Activated CD8-positive, alpha-beta T cell treated with anti-CD3 and anti-CD28 coated beads for 36 hours (primary cell): ENCODE data around the gene NECAB2. TPM values are rescaled to one million over a fixed set of nuclear protein-coding genes. Genes with fewer than 3 reads are reported as not detected.

Experiments used
- ATAC-seq: fragments of 200-7000 bp; cut with Tn5 transposase; one replicate; pipeline ENCODE4 v1.10.0; 2021; ENCODE audit warnings: mild to moderate bottlenecking, moderate library complexity
- CTCF ChIA-PET: fragments of 350-600 bp; sonication (Branson Sonifier 250); formaldehyde crosslinking; loops from one replicate; lab custom pipeline; 2021; ENCODE audit warnings: antibody characterized with exemption; lab: Charles Lee
- POLR2A ChIA-PET: fragments of 350-600 bp; sonication (Branson Sonifier 250); formaldehyde crosslinking; loops from one replicate; lab custom pipeline; 2021; ENCODE audit warnings: antibody characterized with exemption; lab: Charles Lee
- DNase-seq: peaks from one replicate; pipeline ENCODE4 v3.0.0-alpha.2; 2020
- H3K27ac Mint-ChIP-seq: one replicate; pipeline ENCODE4 v1.8.0; 2021; ENCODE audit warnings: mild to moderate bottlenecking, mixed read lengths
- H3K27me3 Mint-ChIP-seq: one replicate; pipeline ENCODE4 v1.8.0; 2021; ENCODE audit warnings: mixed read lengths
- H3K36me3 Mint-ChIP-seq: one replicate; pipeline ENCODE4 v1.8.0; 2021; ENCODE audit warnings: low read depth, mixed read lengths
- H3K4me1 Mint-ChIP-seq: one replicate; pipeline ENCODE4 v1.8.0; 2021; ENCODE audit warnings: low read depth, mixed read lengths
- H3K4me3 Mint-ChIP-seq: one replicate; pipeline ENCODE4 v1.8.0; 2021; ENCODE audit warnings: mild to moderate bottlenecking, moderate library complexity, mixed read lengths
- H3K9me3 Mint-ChIP-seq: one replicate; pipeline ENCODE4 v1.8.0; 2021; ENCODE audit warnings: mixed read lengths
- intact Hi-C: fragments of 100-400 bp; cut with micrococcal nuclease; formaldehyde crosslinking; loops from one replicate; pipeline ENCODE4 v1.10.0; 2022
- total RNA-seq, 2 experiments: library from RNA; stranded (reverse); gene quantifications; one replicate each; pipeline ENCODE4 v1.2.3, GENCODE V29; 2021
- TF ChIP-seq, protein P1 (sequence below): fragments of 200-600 bp; IDR thresholded peaks from one replicate; pipeline ENCODE4 v1.8.0; 2022; ENCODE audit warnings: antibody characterized with exemption, mild to moderate bottlenecking

The NECAB2 gene
- total RNA-seq, 2 experiments from 2014 or later, result not detected

DNA sequence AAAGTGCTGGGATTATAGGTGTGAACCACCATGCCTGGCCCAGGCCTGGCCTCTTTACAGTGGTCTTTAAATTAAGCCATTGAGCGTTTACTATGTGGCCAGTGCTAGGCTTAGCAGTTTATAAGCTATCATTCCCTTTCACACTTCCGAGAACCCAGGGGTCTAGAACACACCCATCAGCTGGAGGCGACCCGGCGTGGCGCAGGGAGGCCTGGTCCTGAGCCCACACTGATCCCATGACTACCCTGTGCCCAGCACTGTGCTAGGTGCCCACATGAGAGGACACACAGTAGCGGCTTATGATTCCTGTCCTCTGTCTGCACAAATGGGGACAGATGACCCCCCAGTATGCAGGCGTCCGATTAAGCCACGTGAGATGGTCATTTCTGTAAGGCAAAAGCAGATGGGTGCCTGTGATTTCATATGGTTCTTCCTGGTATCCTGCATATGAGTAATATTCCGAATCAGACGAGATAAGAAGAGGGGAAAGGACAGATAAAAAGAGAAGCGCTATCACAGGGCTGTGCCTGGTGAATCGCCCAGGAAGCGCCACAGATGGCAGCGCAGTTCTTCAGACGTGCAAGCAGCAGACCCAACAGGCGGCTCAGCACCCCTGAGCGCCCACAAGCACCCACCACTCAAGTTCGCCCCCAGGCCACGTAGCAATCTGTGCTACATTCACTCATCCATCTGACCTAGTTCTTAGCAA is 9.8 kb upstream of the NECAB2 start:
- Mint-ChIP-seq H3K36me3 (no peaks in the 10 kb centered on the region), H3K27me3 (peaks cover 17% of the 10 kb centered on the region), H3K27ac (no peak overlapping the region), H3K4me1 (peaks cover 4% of the 10 kb centered on the region), H3K4me3 (no peak overlapping the region), H3K9me3 (no peaks in the 10 kb centered on the region)
- DNase-seq (no peak), ATAC-seq (no peak)
- ChIA-PET CTCF (interaction anchor here (1.1 to 4.7 kb wide), 9 partner anchors 11 to 217 kb away, joined by 3 to 85 read pairs (median 6); no protein-coding TSS in a partner anchor), POLR2A (interaction anchor here (1.0 kb wide), 1 partner anchor 107 kb away, joined by 3 read pairs; no protein-coding TSS in a partner anchor)
- intact Hi-C loops, result loop anchor here (5.0 to 10.0 kb wide), 2 partner anchors 109 to 217 kb away; no protein-coding TSS in a partner anchor
- TF ChIP-seq, protein P1, sequence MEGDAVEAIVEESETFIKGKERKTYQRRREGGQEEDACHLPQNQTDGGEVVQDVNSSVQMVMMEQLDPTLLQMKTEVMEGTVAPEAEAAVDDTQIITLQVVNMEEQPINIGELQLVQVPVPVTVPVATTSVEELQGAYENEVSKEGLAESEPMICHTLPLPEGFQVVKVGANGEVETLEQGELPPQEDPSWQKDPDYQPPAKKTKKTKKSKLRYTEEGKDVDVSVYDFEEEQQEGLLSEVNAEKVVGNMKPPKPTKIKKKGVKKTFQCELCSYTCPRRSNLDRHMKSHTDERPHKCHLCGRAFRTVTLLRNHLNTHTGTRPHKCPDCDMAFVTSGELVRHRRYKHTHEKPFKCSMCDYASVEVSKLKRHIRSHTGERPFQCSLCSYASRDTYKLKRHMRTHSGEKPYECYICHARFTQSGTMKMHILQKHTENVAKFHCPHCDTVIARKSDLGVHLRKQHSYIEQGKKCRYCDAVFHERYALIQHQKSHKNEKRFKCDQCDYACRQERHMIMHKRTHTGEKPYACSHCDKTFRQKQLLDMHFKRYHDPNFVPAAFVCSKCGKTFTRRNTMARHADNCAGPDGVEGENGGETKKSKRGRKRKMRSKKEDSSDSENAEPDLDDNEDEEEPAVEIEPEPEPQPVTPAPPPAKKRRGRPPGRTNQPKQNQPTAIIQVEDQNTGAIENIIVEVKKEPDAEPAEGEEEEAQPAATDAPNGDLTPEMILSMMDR, result no peak

GRCh38 chr16:83958846-83959565 is 9.0 kb upstream of the NECAB2 start:
- DNase-seq (no peak), ATAC-seq (no peak)
- ChIA-PET CTCF (interaction anchor here (0.7 to 4.7 kb wide), 2 partner anchors 102 to 107 kb away, joined by 3 to 85 read pairs; no protein-coding TSS in a partner anchor), POLR2A (no interaction called here)
- Mint-ChIP-seq H3K4me3 (no peak overlapping the region), H3K36me3 (no peaks in the 10 kb centered on the region), H3K9me3 (no peaks in the 10 kb centered on the region), H3K27ac (no peak overlapping the region), H3K27me3 (peaks cover 15% of the 10 kb centered on the region), H3K4me1 (peaks cover 2% of the 10 kb centered on the region)
- TF ChIP-seq, protein P1, result no peak
- intact Hi-C loops, result loop anchor here (5.0 to 10.0 kb wide), 2 partner anchors 108 to 216 kb away; no protein-coding TSS in a partner anchor

- H3K36me3 Mint-ChIP-seq, result no peaks in the 10 kb centered on the region
- POLR2A ChIA-PET, result no interaction called here
- H3K9me3 Mint-ChIP-seq, result no peaks in the 10 kb centered on the region
- CTCF ChIA-PET, result interaction anchor here (1.1 to 4.7 kb wide), 3 partner anchors 101 to 106 kb away, joined by 3 to 85 read pairs (median 7); no protein-coding TSS in a partner anchor
- TF ChIP-seq, protein P1, result no peak
- H3K4me3 Mint-ChIP-seq, result no peak overlapping the region
- H3K27ac Mint-ChIP-seq, result no peak overlapping the region
- ATAC-seq (no peak), DNase-seq (no peak)
- H3K27me3 Mint-ChIP-seq, result peaks cover 9% of the 10 kb centered on the region
- intact Hi-C loops, result loop anchor here (5.0 to 10.0 kb wide), 2 partner anchors 107 to 215 kb away; no protein-coding TSS in a partner anchor
- no peaks in the 10 kb centered on the region for H3K4me1 Mint-ChIP-seq
Measured at GRCh38 chr16:83959656-83960434, 8.2 kb upstream of the NECAB2 start.

DNA sequence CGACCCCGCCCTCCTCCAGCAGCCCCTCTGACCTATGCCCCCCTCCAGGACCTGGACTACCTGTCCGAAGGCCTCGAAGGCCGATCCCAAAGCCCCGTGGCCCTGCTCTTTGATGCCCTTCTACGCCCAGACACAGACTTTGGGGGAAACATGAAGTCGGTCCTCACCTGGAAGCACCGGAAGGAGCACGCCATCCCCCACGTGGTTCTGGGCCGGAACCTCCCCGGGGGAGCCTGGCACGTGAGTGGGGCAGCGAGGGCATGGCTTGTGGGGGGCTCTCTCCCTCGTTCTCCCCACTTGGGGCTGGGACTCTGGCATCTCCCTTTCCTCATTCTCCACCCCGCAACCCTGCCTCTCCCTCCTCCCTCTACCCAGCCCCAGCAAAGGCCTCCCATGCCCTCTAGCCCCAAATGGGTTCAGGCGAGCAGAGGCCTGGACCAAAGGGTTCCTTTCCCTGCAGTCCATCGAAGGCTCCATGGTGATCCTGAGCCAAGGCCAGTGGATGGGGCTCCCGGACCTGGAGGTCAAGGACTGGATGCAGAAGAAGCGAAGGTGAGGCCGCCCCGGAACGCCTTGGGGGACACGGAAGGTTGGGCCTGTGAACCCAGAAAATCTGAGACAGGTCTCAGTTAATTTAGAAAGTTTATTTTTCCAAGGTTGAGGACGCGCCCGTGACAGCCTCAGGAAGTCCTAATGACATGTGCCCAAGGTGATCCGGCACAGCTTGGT is 7.4 kb upstream of the NECAB2 start:
- ChIA-PET CTCF (interaction anchor here (1.1 to 2.8 kb wide), 4 partner anchors 34 to 105 kb away, joined by 3 to 9 read pairs (median 5); no protein-coding TSS in a partner anchor), POLR2A (no interaction called here)
- intact Hi-C loops, result no loop called here
- TF ChIP-seq, protein P1, result no peak
- DNase-seq (no peak), ATAC-seq (no peak)
- Mint-ChIP-seq H3K4me3 (no peak overlapping the region), H3K36me3 (no peaks in the 10 kb centered on the region), H3K27me3 (peaks cover 1% of the 10 kb centered on the region), H3K27ac (no peak overlapping the region), H3K4me1 (no peaks in the 10 kb centered on the region), H3K9me3 (no peaks in the 10 kb centered on the region)
